PFSK-1 (cell line): Measurements from ENCODE around the gene PRAMEF10.

ENCODE experiments used
- FOXP2 ChIP-seq: optimal IDR thresholded peaks from 2 replicates; pipeline ENCODE3; 2011; ENCODE audit warnings: borderline replicate concordance, control low read depth, inconsistent platforms; ENCODE audit not compliant: insufficient read depth; ENCODE audit errors: extremely low read length, extremely low read depth
- POLR2AphosphoS5 ChIP-seq: IDR thresholded peaks from 2 replicates; pipeline ENCODE4 v1.6.1; 2012; ENCODE audit warnings: low read depth, mild to moderate bottlenecking, control low read depth, low read length, moderate library complexity
- SIN3A ChIP-seq: IDR thresholded peaks from 2 replicates; pipeline ENCODE4 v1.6.1; 2012; ENCODE audit warnings: mild to moderate bottlenecking, low read length, moderate library complexity, borderline replicate concordance; ENCODE audit not compliant: insufficient read depth
- TAF1 ChIP-seq: IDR thresholded peaks from 2 replicates; pipeline ENCODE4 v1.6.1; 2012; ENCODE audit warnings: low read length, control low read depth, borderline replicate concordance; ENCODE audit not compliant: insufficient read depth
- TF ChIP-seq, protein P1 (sequence below), 2 experiments: IDR thresholded peaks; 2 replicates each; pipeline versions ENCODE4 v1.6.1 to v1.8.0; 2011 to 2012; ENCODE audit warnings: low read depth in 2 of 2, low read length in 2 of 2, control low read depth in 1 of 2, inconsistent platforms in 1 of 2, mild to moderate bottlenecking in 1 of 2, moderate library complexity in 1 of 2; ENCODE audit not compliant: insufficient read depth in 1 of 2

DNA sequence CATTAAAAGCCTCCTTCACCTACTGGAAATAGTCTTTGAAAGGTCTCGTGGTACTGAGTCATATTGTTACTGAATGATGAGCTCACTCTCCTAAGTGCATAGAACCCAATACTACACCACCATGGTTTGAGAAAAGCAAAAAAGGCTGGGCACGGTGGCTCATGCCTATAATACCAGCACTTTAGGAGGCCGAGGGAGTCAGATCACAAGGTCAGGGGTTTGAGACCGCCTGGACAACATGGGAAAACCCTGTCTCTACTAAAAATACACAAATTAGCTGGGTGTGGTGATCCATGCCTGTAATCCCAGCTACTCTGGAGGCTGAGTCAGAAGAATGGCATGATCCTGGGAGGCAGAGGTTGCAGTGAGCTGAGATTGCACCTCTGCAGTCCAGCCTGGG, 46.3 kb downstream of the PRAMEF10 start:
- TF ChIP-seq TAF1 (no peak), POLR2AphosphoS5 (no peak), SIN3A (no peak), FOXP2 (no peak)
- TF ChIP-seq, protein P1, sequence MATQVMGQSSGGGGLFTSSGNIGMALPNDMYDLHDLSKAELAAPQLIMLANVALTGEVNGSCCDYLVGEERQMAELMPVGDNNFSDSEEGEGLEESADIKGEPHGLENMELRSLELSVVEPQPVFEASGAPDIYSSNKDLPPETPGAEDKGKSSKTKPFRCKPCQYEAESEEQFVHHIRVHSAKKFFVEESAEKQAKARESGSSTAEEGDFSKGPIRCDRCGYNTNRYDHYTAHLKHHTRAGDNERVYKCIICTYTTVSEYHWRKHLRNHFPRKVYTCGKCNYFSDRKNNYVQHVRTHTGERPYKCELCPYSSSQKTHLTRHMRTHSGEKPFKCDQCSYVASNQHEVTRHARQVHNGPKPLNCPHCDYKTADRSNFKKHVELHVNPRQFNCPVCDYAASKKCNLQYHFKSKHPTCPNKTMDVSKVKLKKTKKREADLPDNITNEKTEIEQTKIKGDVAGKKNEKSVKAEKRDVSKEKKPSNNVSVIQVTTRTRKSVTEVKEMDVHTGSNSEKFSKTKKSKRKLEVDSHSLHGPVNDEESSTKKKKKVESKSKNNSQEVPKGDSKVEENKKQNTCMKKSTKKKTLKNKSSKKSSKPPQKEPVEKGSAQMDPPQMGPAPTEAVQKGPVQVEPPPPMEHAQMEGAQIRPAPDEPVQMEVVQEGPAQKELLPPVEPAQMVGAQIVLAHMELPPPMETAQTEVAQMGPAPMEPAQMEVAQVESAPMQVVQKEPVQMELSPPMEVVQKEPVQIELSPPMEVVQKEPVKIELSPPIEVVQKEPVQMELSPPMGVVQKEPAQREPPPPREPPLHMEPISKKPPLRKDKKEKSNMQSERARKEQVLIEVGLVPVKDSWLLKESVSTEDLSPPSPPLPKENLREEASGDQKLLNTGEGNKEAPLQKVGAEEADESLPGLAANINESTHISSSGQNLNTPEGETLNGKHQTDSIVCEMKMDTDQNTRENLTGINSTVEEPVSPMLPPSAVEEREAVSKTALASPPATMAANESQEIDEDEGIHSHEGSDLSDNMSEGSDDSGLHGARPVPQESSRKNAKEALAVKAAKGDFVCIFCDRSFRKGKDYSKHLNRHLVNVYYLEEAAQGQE (IDR thresholded peaks at IDR 0.05; ENCODE audit: insufficient read depth in 1 of 2, low read depth in 2 of 2, low read length in 2 of 2): no peak
